Measurements from ENCODE around the gene JAK1.

GRCh38 chr1:64847666-64848065 is 118.7 kb downstream of the JAK1 start:
- TF ChIP-seq, protein P1, sequence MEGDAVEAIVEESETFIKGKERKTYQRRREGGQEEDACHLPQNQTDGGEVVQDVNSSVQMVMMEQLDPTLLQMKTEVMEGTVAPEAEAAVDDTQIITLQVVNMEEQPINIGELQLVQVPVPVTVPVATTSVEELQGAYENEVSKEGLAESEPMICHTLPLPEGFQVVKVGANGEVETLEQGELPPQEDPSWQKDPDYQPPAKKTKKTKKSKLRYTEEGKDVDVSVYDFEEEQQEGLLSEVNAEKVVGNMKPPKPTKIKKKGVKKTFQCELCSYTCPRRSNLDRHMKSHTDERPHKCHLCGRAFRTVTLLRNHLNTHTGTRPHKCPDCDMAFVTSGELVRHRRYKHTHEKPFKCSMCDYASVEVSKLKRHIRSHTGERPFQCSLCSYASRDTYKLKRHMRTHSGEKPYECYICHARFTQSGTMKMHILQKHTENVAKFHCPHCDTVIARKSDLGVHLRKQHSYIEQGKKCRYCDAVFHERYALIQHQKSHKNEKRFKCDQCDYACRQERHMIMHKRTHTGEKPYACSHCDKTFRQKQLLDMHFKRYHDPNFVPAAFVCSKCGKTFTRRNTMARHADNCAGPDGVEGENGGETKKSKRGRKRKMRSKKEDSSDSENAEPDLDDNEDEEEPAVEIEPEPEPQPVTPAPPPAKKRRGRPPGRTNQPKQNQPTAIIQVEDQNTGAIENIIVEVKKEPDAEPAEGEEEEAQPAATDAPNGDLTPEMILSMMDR (IDR thresholded peaks at IDR 0.05) = no peak
- no peak for TF ChIP-seq POLR2A (IDR thresholded peaks at IDR 0.05)
